LNCAP (cell line): ENCODE results near the gene RPGRIP1L.

Source experiments
- TF ChIP-seq, protein P1 (sequence below): fragments of 450-650 bp; IDR thresholded peaks from 2 replicates; pipeline ENCODE4 v1.5.1; 2017; ENCODE audit warnings: mild to moderate bottlenecking

RPGRIP1L gene

GRCh38 chr16:53629151-53629550 is 74.5 kb downstream of the RPGRIP1L start:
- TF ChIP-seq, protein P1, sequence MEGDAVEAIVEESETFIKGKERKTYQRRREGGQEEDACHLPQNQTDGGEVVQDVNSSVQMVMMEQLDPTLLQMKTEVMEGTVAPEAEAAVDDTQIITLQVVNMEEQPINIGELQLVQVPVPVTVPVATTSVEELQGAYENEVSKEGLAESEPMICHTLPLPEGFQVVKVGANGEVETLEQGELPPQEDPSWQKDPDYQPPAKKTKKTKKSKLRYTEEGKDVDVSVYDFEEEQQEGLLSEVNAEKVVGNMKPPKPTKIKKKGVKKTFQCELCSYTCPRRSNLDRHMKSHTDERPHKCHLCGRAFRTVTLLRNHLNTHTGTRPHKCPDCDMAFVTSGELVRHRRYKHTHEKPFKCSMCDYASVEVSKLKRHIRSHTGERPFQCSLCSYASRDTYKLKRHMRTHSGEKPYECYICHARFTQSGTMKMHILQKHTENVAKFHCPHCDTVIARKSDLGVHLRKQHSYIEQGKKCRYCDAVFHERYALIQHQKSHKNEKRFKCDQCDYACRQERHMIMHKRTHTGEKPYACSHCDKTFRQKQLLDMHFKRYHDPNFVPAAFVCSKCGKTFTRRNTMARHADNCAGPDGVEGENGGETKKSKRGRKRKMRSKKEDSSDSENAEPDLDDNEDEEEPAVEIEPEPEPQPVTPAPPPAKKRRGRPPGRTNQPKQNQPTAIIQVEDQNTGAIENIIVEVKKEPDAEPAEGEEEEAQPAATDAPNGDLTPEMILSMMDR = no peak

- TF ChIP-seq, protein P1 = no peak
Observed at GRCh38 chr16:53626811-53627210, 76.8 kb downstream of the RPGRIP1L start.

DNA sequence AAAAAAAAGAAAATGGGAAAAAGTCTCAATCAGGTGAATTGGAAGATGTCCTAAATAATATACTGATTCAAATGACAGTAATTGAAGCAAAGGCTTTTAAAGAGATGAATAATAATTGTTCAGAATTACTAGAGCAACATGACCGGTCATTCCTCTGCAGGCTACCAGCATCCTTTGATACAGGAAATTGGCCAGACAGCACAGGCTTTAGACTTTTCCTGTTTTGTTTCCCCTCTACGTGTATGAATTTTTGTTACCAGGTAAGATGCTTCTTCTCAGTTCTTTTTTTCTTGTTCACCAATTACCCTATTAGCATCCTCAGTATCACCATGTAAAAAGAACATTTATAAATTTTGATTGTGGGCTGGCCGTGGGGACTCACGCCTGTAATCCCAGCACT is 77.5 kb downstream of the RPGRIP1L start:
- TF ChIP-seq, protein P1 = no peak

DNA sequence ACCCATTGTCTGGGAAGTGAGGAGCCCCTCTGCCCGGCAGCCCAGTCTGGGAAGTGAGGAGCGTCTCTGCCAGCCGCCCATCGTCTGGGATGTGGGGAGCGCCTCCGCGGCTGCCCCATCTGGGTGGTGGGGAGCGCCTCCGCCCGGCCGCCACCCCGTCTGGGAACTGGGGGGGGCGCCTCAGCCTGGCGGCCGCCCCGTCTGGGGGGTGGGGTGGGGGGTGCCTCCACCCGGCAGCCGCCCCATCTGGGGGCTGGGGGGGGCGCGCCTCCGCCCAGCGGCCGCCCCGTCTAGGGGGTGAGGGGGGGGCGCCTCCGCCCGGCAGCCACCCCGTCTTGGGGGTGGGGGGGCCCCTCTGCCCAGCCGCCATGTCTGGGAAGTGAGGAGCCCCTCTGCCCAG is 78.4 kb downstream of the RPGRIP1L start:
- TF ChIP-seq, protein P1 = no peak

- TF ChIP-seq, protein P1 = no peak
Observed at GRCh38 chr16:53622315-53622714, 81.3 kb downstream of the RPGRIP1L start.

DNA sequence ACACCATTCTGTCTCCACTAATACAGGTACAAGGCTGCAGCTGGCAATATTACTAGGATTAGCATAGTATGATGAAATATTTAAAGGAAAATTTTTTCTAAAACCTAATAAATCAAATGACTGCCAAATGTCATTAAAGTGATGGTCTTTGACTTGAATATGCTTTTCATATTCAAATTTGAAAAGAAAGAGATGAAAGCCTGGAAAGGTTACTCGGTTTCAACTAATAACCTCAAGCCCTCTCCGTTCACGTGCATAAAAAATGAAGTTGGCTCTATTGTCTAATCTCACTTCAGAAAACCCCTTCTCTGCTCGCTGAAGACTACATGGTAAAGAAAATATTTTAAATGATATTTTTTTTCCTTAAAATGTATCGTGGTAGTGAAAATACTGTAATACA is 83.2 kb downstream of the RPGRIP1L start:
- TF ChIP-seq, protein P1 = no peak

DNA sequence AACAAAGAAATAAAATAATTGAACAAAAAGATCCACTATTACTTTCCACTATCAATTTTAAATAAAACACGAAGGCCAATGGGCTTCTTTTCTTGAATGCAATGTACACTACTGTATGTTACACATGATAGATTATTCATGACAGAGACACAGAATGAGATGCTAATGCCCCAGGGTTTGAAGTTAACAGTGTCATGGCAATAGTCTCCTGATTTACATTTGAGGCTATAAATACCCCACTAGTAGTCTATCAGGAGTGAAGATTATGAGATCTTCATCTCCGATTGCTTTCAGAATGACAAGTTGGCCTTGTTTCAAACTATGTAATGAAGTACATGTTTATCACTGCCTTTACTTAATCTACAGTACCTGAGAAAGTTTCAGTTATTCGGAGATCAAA is 84.4 kb downstream of the RPGRIP1L start:
- TF ChIP-seq, protein P1 = no peak

- TF ChIP-seq, protein P1 = no peak
Observed at GRCh38 chr16:53614346-53614745, 89.3 kb downstream of the RPGRIP1L start.
